ENCODE measurements around the gene SKAP2.

SKAP2 gene

GRCh38 chr7:26729150-26729775 is 135.1 kb downstream of the SKAP2 start:
- Histone ChIP-seq H3K4me3 (ENCODE audit: low read depth in 1 of 2, low read length in 2 of 2) (no peak overlapping the region), H2AFZ (ENCODE audit: low read depth, low read length) (no peak overlapping the region), H3K9me3 (ENCODE audit: insufficient read depth, low read length, severe bottlenecking) (no peaks in the 10 kb centered on the region), H3K27me3 (ENCODE audit: insufficient read depth, low read length, poor library complexity) (no peaks in the 10 kb centered on the region), H3K4me1 (ENCODE audit: insufficient read depth, low read length) (no peaks in the 10 kb centered on the region), H4K20me1 (ENCODE audit: insufficient read depth, low read length) (no peaks in the 10 kb centered on the region), H3K27ac (ENCODE audit: low read length) (no peak overlapping the region), H3K79me2 (ENCODE audit: insufficient read depth, low read length) (no peaks in the 10 kb centered on the region), H3K9ac (ENCODE audit: low read depth, low read length) (no peak overlapping the region), H3K4me2 (ENCODE audit: insufficient read depth, low read length) (no peak overlapping the region), H3K36me3 (ENCODE audit: insufficient read depth, low read length) (no peaks in the 10 kb centered on the region)
- DNase-seq = no peak
- TF ChIP-seq, protein P1, sequence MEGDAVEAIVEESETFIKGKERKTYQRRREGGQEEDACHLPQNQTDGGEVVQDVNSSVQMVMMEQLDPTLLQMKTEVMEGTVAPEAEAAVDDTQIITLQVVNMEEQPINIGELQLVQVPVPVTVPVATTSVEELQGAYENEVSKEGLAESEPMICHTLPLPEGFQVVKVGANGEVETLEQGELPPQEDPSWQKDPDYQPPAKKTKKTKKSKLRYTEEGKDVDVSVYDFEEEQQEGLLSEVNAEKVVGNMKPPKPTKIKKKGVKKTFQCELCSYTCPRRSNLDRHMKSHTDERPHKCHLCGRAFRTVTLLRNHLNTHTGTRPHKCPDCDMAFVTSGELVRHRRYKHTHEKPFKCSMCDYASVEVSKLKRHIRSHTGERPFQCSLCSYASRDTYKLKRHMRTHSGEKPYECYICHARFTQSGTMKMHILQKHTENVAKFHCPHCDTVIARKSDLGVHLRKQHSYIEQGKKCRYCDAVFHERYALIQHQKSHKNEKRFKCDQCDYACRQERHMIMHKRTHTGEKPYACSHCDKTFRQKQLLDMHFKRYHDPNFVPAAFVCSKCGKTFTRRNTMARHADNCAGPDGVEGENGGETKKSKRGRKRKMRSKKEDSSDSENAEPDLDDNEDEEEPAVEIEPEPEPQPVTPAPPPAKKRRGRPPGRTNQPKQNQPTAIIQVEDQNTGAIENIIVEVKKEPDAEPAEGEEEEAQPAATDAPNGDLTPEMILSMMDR (IDR thresholded peaks at IDR 0.05; ENCODE audit: borderline replicate concordance, extremely low read depth, low read length, poor library complexity, severe bottlenecking) = no peak
- TF ChIP-seq EZH2 (IDR thresholded peaks at IDR 0.05; ENCODE audit: borderline replicate concordance, low read depth, low read length, severe bottlenecking) = no peak
- no peak for ATAC-seq (ENCODE audit: insufficient read depth, low read depth)

DNA sequence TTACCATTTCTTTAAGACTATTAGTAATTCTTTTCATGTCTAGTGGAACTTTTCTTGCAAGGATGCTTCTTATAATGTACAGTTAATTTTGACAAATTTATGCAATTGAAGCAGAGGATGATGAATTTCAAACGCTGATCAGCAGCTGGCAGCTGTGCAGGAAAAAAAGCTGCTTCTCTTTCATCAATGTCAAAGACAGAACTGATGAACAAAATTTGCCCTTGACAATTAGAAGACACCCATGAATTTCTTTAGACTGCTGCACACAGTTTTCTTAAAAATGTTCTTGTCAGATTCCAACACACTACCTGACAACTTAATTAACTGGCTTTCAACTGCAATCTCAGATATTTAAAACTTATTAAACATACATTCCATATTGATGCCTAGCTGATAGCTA is 138.3 kb downstream of the SKAP2 start:
- no peaks in the 10 kb centered on the region for H3K4me1 ChIP-seq (ENCODE audit: insufficient read depth, low read length)
- ATAC-seq (ENCODE audit: insufficient read depth, low read depth) = no peak
- no peak for DNase-seq
- TF ChIP-seq, protein P1 (IDR thresholded peaks at IDR 0.05; ENCODE audit: borderline replicate concordance, extremely low read depth, low read length, poor library complexity, severe bottlenecking) = no peak
- TF ChIP-seq EZH2 (IDR thresholded peaks at IDR 0.05; ENCODE audit: borderline replicate concordance, low read depth, low read length, severe bottlenecking) = no peak
- H3K9me3 ChIP-seq (ENCODE audit: insufficient read depth, low read length, severe bottlenecking) = no peaks in the 10 kb centered on the region
- H3K9ac ChIP-seq (ENCODE audit: low read depth, low read length) = no peak overlapping the region
- no peaks in the 10 kb centered on the region for H4K20me1 ChIP-seq (ENCODE audit: insufficient read depth, low read length)
- H2AFZ ChIP-seq (ENCODE audit: low read depth, low read length) = no peak overlapping the region
- H3K27me3 ChIP-seq (ENCODE audit: insufficient read depth, low read length, poor library complexity) = no peaks in the 10 kb centered on the region
- H3K36me3 ChIP-seq (ENCODE audit: insufficient read depth, low read length) = no peaks in the 10 kb centered on the region
- no peak overlapping the region for H3K27ac ChIP-seq (ENCODE audit: low read length)
- H3K4me2 ChIP-seq (ENCODE audit: insufficient read depth, low read length) = no peak overlapping the region
- no peak overlapping the region for H3K4me3 ChIP-seq (ENCODE audit: low read depth in 1 of 2, low read length in 2 of 2)
- no peaks in the 10 kb centered on the region for H3K79me2 ChIP-seq (ENCODE audit: insufficient read depth, low read length)

- H3K4me2 ChIP-seq (ENCODE audit: insufficient read depth, low read length) = no peak overlapping the region
- no peak overlapping the region for H2AFZ ChIP-seq (ENCODE audit: low read depth, low read length)
- H4K20me1 ChIP-seq (ENCODE audit: insufficient read depth, low read length) = no peaks in the 10 kb centered on the region
- no peaks in the 10 kb centered on the region for H3K36me3 ChIP-seq (ENCODE audit: insufficient read depth, low read length)
- H3K27ac ChIP-seq (ENCODE audit: low read length) = no peak overlapping the region
- no peak for ATAC-seq (ENCODE audit: insufficient read depth, low read depth)
- H3K9me3 ChIP-seq (ENCODE audit: insufficient read depth, low read length, severe bottlenecking) = no peaks in the 10 kb centered on the region
- no peak overlapping the region for H3K9ac ChIP-seq (ENCODE audit: low read depth, low read length)
- TF ChIP-seq, protein P1 (IDR thresholded peaks at IDR 0.05; ENCODE audit: borderline replicate concordance, extremely low read depth, low read length, poor library complexity, severe bottlenecking) = no peak
- no peak for TF ChIP-seq EZH2 (IDR thresholded peaks at IDR 0.05; ENCODE audit: borderline replicate concordance, low read depth, low read length, severe bottlenecking)
- no peaks in the 10 kb centered on the region for H3K79me2 ChIP-seq (ENCODE audit: insufficient read depth, low read length)
- no peaks in the 10 kb centered on the region for H3K4me1 ChIP-seq (ENCODE audit: insufficient read depth, low read length)
- no peak overlapping the region for H3K4me3 ChIP-seq (ENCODE audit: low read depth in 1 of 2, low read length in 2 of 2)
- DNase-seq = no peak
- H3K27me3 ChIP-seq (ENCODE audit: insufficient read depth, low read length, poor library complexity) = no peaks in the 10 kb centered on the region
Measured at GRCh38 chr7:26724795-26725194, 139.6 kb downstream of the SKAP2 start.
